ENCODE measurements around the gene IL1RAPL1.

The IL1RAPL1 gene

GRCh38 chrX:28651186-28651585 lies 63.9 kb downstream of the IL1RAPL1 start:
- no peaks in the 10 kb centered on the region for H3K27me3 ChIP-seq (ENCODE audit: low read length)
- no peak overlapping the region for H3K4me2 ChIP-seq (ENCODE audit: low read depth, low read length, poor library complexity, severe bottlenecking)
- H3K9ac ChIP-seq (ENCODE audit: low read length) = no peak overlapping the region
- H4K20me1 ChIP-seq (ENCODE audit: low read depth, low read length) = no peaks in the 10 kb centered on the region
- H3K79me2 ChIP-seq (ENCODE audit: insufficient read depth, low read length) = no peaks in the 10 kb centered on the region
- no peak overlapping the region for H2AFZ ChIP-seq (ENCODE audit: low read depth, low read length, severe bottlenecking)
- H3F3A ChIP-seq (ENCODE audit: insufficient read depth) = no peaks in the 10 kb centered on the region
- no peak overlapping the region for H3K4me3 ChIP-seq (ENCODE audit: insufficient read depth, low read length, poor library complexity, severe bottlenecking)
- no peaks in the 10 kb centered on the region for H3K9me2 ChIP-seq (replicated peaks; ENCODE audit: insufficient read depth, low read length)
- no peak for TF ChIP-seq EZH2phosphoT487 (conservative IDR thresholded peaks at IDR 0.05; ENCODE audit: low read length)
- TF ChIP-seq, protein P1, sequence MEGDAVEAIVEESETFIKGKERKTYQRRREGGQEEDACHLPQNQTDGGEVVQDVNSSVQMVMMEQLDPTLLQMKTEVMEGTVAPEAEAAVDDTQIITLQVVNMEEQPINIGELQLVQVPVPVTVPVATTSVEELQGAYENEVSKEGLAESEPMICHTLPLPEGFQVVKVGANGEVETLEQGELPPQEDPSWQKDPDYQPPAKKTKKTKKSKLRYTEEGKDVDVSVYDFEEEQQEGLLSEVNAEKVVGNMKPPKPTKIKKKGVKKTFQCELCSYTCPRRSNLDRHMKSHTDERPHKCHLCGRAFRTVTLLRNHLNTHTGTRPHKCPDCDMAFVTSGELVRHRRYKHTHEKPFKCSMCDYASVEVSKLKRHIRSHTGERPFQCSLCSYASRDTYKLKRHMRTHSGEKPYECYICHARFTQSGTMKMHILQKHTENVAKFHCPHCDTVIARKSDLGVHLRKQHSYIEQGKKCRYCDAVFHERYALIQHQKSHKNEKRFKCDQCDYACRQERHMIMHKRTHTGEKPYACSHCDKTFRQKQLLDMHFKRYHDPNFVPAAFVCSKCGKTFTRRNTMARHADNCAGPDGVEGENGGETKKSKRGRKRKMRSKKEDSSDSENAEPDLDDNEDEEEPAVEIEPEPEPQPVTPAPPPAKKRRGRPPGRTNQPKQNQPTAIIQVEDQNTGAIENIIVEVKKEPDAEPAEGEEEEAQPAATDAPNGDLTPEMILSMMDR (IDR thresholded peaks at IDR 0.05; ENCODE audit: insufficient read depth, low read length, poor library complexity, severe bottlenecking) = no peak
- H3K9me3 ChIP-seq (ENCODE audit: insufficient read depth, low read length) = no peaks in the 10 kb centered on the region
- no peak overlapping the region for H3K27ac ChIP-seq (ENCODE audit: low read depth, low read length)
- H3K36me3 ChIP-seq (ENCODE audit: low read length) = no peaks in the 10 kb centered on the region

DNA sequence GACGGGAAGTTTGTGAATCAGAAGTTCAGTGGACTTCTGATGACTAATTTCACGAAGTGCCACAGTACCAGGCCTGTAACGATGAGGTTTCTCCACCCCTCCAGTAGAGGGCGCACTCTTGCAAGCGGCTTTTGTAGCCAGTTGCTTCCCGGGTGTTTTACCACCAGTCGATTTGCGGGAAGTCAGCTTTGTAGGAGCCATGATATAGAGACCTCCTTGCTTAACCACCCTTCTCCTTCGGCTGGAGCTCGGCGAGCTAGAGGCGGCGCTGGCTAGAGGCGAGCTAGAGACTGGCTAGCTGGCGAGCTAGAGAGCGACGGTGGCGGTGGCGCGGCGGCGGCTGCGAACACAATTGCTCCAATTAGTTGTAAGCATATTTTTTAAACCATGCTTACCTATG lies 72.0 kb downstream of the IL1RAPL1 start:
- Histone ChIP-seq H3K27ac (ENCODE audit: low read depth, low read length) (no peak overlapping the region), H3K4me3 (ENCODE audit: insufficient read depth, low read length, poor library complexity, severe bottlenecking) (no peak overlapping the region), H3F3A (ENCODE audit: insufficient read depth) (no peaks in the 10 kb centered on the region), H4K20me1 (ENCODE audit: low read depth, low read length) (no peaks in the 10 kb centered on the region), H3K9me2 (replicated peaks; ENCODE audit: insufficient read depth, low read length) (no peaks in the 10 kb centered on the region), H3K9me3 (ENCODE audit: insufficient read depth, low read length) (no peaks in the 10 kb centered on the region), H3K36me3 (ENCODE audit: low read length) (no peaks in the 10 kb centered on the region), H2AFZ (ENCODE audit: low read depth, low read length, severe bottlenecking) (no peak overlapping the region), H3K4me2 (ENCODE audit: low read depth, low read length, poor library complexity, severe bottlenecking) (no peak overlapping the region), H3K79me2 (ENCODE audit: insufficient read depth, low read length) (no peaks in the 10 kb centered on the region), H3K9ac (ENCODE audit: low read length) (no peak overlapping the region), H3K27me3 (ENCODE audit: low read length) (no peaks in the 10 kb centered on the region)
- TF ChIP-seq, protein P1 (IDR thresholded peaks at IDR 0.05; ENCODE audit: insufficient read depth, low read length, poor library complexity, severe bottlenecking) = peak; percentile 30
- no peak for TF ChIP-seq EZH2phosphoT487 (conservative IDR thresholded peaks at IDR 0.05; ENCODE audit: low read length)

- Histone ChIP-seq H3K4me3 (ENCODE audit: insufficient read depth, low read length, poor library complexity, severe bottlenecking) (no peak overlapping the region), H3F3A (ENCODE audit: insufficient read depth) (no peaks in the 10 kb centered on the region), H3K36me3 (ENCODE audit: low read length) (no peaks in the 10 kb centered on the region), H3K27ac (ENCODE audit: low read depth, low read length) (no peak overlapping the region), H3K9me2 (replicated peaks; ENCODE audit: insufficient read depth, low read length) (no peaks in the 10 kb centered on the region), H2AFZ (ENCODE audit: low read depth, low read length, severe bottlenecking) (no peak overlapping the region), H3K4me2 (ENCODE audit: low read depth, low read length, poor library complexity, severe bottlenecking) (no peak overlapping the region), H3K79me2 (ENCODE audit: insufficient read depth, low read length) (no peaks in the 10 kb centered on the region), H4K20me1 (ENCODE audit: low read depth, low read length) (no peaks in the 10 kb centered on the region), H3K9ac (ENCODE audit: low read length) (no peak overlapping the region), H3K27me3 (ENCODE audit: low read length) (no peaks in the 10 kb centered on the region), H3K9me3 (ENCODE audit: insufficient read depth, low read length) (no peaks in the 10 kb centered on the region)
- TF ChIP-seq EZH2phosphoT487 (conservative IDR thresholded peaks at IDR 0.05; ENCODE audit: low read length) = no peak
- TF ChIP-seq, protein P1 (IDR thresholded peaks at IDR 0.05; ENCODE audit: insufficient read depth, low read length, poor library complexity, severe bottlenecking) = no peak
These were observed 78.5 kb downstream of the IL1RAPL1 start for GRCh38 chrX:28665778-28666177.
